Suprapubic skin (tissue), 3 donors: ENCODE measurements around the gene TNFRSF1B.

ENCODE experiments used
- CTCF ChIP-seq, 2 donors: fragments of 200-600 bp in 1 of 2; fragments of 450-650 bp in 1 of 2; sonication (generic) in 1 of 2; IDR thresholded peaks; one replicate each; pipeline ENCODE4 v1.5.1; 2016 to 2019; ENCODE audit warnings: antibody characterized with exemption in 2 of 2, mild to moderate bottlenecking in 1 of 2, moderate library complexity in 1 of 2
- POLR2A ChIP-seq, 2 donors: fragments of 450-650 bp; IDR thresholded peaks; one replicate each; pipeline ENCODE4 v1.6.1; 2017; ENCODE audit warnings: antibody characterized with exemption in 2 of 2, mild to moderate bottlenecking in 2 of 2, moderate library complexity in 2 of 2

- TF ChIP-seq CTCF (IDR thresholded peaks at IDR 0.05) (no peak), POLR2A (IDR thresholded peaks at IDR 0.05) (no peak)
Observed at GRCh38 chr1:12149791-12150175, 17.0 kb upstream of the TNFRSF1B start.
